Stimulated activated CD8-positive, alpha-beta memory T cell treated with anti-CD3 and anti-CD28 coated beads, Interleukin-7, amount 100 ng/mL, for 1 hour (primary cell): ENCODE data around the gene TNRC6C.
"Not testable (repeated sequence)": the region's sequence is repeated elsewhere in the genome, so short reads cannot be mapped to it uniquely, and the experiment has no call there.

Experiments
- DNase-seq, 2 donors: peaks; one replicate each; pipeline ENCODE4 v3.0.0-alpha.2; 2020; ENCODE audit warnings: low read depth in 2 of 2

Gene TNRC6C

DNA sequence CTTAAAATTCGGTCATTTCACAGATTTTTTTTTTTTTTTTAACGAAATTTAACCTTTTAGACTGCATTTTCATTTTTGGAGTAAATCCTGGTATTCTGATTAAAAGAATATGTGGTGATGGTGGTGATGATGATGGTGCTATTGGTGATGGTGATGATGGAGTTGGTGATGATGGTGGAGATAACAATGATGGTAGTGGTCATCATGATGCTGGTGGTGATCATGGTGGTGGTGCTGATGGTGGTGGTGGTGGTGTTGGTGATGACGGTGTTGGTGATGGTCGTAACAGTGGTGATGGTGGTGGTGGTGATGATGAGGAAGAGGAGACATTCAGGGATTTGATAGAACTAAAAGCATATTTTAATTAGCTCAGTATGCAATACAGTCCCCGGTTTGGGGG lies 84.0 kb downstream of the TNRC6C start:
- DNase-seq: no peak

- no peak for DNase-seq
Measured at GRCh38 chr17:78043031-78043430, 84.5 kb downstream of the TNRC6C start.

DNA sequence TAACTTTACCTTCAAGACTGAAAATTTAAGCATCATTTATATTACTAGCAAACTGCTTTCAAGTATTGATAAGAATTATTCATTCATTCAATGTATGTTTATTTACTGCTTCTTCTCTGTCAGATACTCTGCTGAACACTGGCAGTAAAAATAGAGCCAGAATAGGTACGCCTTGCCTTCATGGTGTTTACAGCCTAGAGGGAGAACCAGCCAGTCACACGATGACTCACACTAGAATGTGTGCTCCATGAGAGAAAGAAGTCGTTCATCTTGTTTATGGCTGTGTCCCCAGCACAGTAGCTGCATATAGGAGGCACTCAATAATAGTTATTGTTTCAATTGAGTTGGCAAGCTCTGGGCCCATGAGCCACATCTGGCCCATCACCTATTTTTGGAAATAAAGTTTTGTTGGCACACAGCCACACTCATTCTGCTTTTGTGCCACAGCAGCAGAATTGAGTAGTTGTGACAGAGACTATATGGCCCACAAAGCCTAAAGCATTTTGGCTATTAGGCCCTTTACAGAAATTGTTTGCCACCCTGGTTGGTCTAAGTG lies 85.9 kb downstream of the TNRC6C start:
- DNase-seq: no peak

DNA sequence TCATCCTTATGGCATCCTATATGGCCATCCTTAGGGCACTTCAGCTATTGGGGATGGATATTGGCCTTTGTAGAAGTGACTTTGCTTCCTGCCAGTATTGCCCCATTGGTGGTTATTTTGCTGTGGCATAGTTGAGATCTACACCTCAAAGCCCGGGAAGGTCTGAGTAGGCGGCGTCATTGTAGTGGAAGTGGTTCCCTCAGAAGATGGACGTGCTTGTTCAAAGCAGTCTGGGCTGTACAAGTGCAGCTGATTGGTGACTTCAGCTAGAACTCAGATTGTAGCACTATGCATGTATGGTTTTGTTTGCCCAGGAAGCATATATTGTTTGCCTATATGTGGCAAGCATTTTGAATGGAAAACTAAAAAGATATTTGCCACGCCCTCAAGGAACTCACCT lies 86.8 kb downstream of the TNRC6C start:
- DNase-seq: no peak

DNA sequence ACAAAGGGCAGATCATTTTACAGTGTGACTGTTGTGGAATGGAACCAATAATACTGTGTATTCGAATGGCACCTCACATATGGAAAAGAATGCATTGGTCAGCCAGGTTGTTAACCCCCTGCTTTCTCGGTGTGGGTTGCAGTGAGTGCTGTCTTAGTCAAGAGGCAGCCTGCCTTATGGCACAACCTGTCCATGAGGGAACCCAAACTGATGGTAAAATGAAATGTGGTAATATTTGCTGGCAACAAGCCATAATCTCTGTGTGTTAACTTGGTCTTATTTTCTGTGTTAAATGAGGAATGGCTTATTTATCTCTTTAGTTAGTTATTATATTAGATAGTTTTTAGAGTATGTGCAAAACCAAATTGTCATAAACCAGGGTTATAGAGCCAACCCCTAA lies 88.4 kb downstream of the TNRC6C start:
- DNase-seq: no peak

- no peak for DNase-seq
Measured at GRCh38 chr17:78048346-78049292, 90.1 kb downstream of the TNRC6C start.

GRCh38 chr17:78049609-78050008 lies 91.1 kb downstream of the TNRC6C start:
- no peak for DNase-seq

DNA sequence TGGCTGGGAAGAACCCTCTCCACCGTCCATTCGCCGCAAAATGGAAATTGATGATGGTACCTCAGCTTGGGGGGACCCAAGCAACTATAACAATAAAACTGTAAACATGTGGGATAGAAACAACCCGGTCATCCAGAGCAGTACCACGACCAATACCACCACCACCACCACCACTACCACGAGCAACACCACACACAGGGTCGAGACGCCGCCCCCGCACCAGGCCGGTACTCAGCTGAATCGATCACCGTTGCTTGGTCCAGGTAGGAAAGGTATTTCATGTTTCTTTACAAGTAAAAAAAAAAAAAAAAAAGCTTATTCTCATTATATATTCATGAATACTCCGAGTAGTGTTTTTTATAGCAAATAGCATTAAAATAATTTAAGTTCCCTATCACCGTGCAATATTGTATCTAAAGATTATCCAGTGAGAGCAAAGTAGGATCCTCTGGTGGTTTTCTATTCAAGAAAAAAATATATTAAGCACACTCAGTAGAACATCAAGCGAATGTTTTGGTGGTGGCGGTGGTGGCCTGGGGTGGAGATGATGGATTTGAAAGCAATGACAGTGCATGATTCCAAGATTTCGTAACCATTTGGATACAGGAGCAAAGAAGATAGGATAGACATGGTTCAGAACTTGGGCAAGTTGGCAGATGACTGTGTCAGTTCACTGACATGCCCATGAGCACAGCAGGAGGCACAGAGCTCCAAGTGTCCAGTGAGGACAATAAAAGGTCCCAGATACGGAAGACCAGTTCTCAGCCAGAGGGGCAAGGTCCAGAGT lies 92.9 kb downstream of the TNRC6C start:
- no peak for DNase-seq

DNA sequence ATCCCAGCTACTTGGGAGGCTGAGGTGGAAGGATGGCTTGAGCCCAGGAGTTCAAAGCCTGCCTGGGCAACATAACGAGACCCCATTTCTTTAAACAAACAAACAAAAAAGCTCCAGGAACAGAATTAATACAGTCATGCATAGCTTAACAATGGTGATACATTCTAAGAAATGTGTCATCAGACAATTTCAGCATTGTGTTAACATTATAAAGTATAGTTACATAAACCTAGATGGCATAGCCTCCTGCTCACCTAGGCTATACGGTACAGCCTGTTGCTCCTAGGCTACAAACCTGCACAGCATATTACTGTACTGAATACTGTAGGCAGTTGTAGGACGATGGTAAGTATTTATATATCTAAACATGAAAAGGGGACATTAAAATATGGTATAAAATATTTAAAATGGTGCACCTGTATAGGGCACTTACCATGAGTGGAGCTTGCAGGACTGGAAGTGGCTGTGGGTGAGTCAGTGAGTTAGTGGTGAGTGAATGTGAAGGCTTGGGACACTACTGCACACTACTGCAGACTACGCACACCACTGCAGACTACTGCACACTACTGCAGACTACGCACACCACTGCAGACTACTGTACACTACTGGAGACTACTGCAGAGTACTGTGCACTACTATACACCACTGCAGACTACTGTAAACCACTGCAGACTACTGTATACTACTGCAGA lies 95.4 kb downstream of the TNRC6C start:
- no peak for DNase-seq

- DNase-seq: no peak
Measured at GRCh38 chr17:78057113-78057740, 98.7 kb downstream of the TNRC6C start.

DNA sequence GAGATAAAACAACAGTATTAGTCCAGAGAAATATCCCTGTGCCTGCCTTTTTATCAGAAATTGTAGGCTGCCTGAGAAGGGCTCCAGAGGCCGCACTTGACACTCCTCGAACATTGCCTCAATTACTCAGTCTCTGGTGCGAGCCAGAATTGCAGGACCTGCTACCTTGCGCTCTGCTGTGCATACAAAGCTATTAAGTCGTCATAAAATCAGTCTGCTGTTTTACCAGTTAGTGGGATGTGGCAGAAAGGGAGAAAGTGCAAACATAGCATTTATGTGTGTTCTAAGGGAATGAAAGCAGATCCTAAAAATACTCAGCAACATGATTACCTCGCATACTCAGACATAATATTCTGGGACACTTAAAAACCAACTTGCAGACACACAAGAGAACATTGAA lies 99.5 kb downstream of the TNRC6C start:
- DNase-seq: no peak

DNA sequence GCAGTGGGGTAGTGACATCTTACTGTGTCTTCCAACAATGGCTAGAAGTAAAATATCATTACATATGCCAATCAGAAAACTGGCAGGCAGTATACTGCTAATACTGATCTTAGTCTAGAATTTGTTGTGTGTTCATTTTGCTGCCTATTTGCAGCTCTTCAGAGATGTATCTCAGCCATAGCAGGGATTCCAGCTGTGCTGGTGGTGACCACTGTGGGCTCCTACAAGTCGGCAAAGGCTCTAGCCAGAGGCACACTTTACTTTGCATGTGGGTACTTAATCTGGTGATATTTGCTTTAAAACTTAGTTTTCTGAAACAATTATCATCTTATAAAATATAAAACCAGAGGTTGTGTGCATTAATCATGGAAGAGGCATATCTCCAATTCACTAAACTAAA lies 100.1 kb downstream of the TNRC6C start:
- no peak for DNase-seq

- no peak for DNase-seq
Measured at GRCh38 chr17:78062596-78062995, 104.1 kb downstream of the TNRC6C start.

DNA sequence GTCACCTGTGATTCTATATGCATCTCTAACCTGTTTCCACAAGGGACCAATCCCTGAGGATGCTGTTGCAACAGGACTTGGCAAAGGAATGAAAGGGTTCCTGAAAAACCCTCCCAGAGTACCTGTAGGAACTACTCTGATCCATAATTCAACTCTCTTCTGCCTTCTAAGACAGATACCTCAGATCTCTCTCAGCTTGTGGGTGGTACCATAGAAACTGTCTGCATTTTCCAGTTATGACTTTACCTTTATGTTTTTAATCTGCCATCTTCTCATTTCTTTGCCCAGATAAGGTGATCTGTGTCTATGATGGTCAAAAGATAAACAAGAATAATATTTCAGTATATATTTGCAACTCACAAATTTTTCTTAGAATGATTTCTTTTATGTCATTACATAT lies 105.0 kb downstream of the TNRC6C start:
- no peak for DNase-seq

- no peak for DNase-seq
Measured at GRCh38 chr17:78064708-78065107, 106.2 kb downstream of the TNRC6C start.

DNA sequence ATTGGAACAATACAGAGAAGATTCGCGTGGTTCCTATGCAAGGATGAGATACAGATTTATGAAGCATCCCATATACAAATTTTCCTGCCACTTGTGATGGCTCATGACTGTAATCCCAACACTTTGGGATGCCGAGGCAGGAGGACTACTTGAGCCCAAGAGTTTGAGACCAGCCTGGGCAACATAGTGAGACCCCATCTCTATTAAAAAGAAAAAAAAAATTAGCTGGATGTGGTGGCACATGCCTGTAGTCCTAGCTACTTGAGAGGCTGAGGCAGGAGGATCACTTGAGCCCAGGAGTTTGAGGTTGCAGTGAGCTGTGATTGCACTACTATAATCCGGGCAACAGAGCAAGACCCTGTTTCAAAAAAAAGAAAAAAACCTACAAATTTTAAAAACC lies 108.5 kb downstream of the TNRC6C start:
- DNase-seq: not testable (repeated sequence)

DNA sequence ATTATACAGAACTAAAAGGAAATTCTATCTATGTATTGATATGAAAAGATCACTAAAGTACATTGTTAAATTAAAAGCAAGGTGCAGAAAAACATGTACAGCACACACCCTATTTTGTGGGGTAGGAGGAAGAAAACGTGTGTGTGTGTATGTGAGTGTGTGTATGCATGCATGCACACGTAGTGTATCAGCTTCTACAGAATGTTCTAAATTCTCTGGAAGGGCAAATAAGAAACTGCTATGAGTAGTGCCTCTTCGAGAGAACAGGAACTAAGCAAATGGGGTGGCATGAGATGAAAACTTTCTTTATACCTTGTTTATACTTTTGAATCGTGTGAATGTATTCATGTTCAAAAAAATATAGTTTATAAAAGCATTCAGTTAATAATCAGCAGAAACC lies 111.2 kb downstream of the TNRC6C start:
- DNase-seq: no peak

DNA sequence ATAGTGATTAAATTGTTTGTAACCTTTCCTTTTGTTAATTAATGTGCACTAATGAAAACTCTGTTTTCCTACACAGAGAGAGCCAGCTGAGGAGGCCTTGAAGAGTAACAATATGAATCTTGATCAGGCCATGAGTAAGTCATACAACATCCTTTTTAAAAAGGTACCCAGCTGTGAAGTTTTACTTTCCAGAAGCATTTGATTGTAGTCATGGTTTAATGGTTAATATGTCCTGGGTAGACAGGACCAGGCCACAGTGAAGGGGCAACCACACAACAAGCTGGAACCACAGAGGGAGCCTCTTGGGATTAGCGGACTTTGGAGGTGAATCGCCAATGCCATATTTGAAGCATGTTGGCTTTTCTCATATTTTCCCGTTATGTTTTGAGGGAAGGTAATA lies 114.5 kb downstream of the TNRC6C start:
- DNase-seq: no peak

DNA sequence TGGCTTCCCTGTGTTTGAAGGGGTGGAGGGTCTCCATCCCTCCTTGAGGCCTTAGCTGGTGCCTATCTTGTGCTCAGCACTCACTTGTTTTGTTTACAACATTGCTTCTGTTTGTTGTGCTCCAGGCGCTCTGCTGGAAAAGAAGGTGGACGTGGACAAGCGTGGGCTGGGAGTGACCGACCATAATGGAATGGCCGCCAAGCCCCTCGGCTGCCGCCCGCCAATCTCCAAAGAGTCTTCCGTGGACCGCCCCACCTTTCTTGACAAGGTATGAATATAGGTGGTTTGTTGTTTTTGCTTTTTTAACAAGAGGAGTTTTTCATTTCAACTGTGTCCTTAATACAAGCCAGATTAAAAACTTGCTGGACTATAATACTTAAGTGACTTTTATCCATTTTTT lies 116.5 kb downstream of the TNRC6C start:
- DNase-seq: no peak

DNA sequence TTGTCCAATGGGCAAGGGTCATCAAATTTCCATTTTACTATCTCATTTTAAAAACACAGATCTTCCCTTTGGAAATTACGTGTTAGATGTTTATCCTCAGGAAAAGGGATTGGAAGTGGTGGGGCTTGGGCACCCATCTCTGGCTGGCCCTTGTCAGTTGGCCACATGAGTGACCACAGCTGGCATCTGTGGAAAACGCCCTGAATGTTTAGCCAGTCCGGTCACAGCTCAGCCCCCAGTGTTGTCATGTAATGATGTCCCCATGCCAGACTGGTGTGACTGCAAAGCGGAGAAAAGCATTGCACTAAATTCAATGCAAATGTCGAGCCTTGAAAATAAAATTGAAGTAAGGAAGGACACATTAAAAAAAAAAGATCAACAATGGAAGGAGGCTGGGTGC lies 117.0 kb downstream of the TNRC6C start:
- no peak for DNase-seq

GRCh38 chr17:78079253-78079652 lies 120.8 kb downstream of the TNRC6C start:
- no peak for DNase-seq

GRCh38 chr17:78081551-78081950 lies 123.0 kb downstream of the TNRC6C start:
- DNase-seq: no peak
